HepG2 (cell line): ENCODE results near the gene CNTFR. TPM values are rescaled to one million over a fixed set of nuclear protein-coding genes. Genes with fewer than 3 reads are reported as not detected.

Experiments
- ATAC-seq: fragments of 200-7000 bp; cut with Tn5 transposase; 3 replicates; pipeline ENCODE4 v1.9.1; 2020; ENCODE audit warnings: mild to moderate bottlenecking, moderate library complexity
- BruUV-seq: library from RNA; stranded (reverse); fragments of 400-500 nt; replicated peaks from 2 replicates; lab custom pipeline; 2021; lab: Mats Ljungman, UMichigan
- CTCF ChIA-PET: fragments of 300-600 bp; formaldehyde crosslinking; extraction: SDS; loops from one replicate; lab custom pipeline; 2021; ENCODE audit warnings: low total read pairs, inconsistent platforms, low intra/inter-chr PET ratio; lab: Yijun Ruan, JAX
- POLR2A ChIA-PET: fragments of 350-600 bp; sonication (Branson Sonifier 250); formaldehyde crosslinking; loops from one replicate; lab custom pipeline; 2020; ENCODE audit warnings: antibody characterized with exemption, inconsistent platforms; lab: Yijun Ruan, JAX
- DNase-seq: peaks from one replicate; pipeline ENCODE4 v3.0.0-alpha.2; 2015; ENCODE audit warnings: low spot score
- FAIRE-seq: peaks from 3 replicates; lab custom pipeline; 2011; peaks lifted over from hg19 to GRCh38; lab: Jason Lieb, UNC
- H2AFZ ChIP-seq: one replicate; pipeline ENCODE4 v1.6.1; 2011; ENCODE audit warnings: low read length, inconsistent platforms
- H3K27ac ChIP-seq: fragments of 300-600 bp; 3 replicates; pipeline ENCODE4 v1.8.0; 2011; ENCODE audit warnings: mixed run types, mild to moderate bottlenecking, mixed read lengths, low read length, inconsistent platforms; ENCODE audit not compliant: insufficient read depth; ENCODE audit errors: extremely low read length
- H3K27me3 ChIP-seq, 2 experiments: fragments of 200-600 bp in 1 of 2; 2 replicates in 1 of 2; 3 replicates in 1 of 2; pipeline versions ENCODE4 v1.6.0 to v1.8.0; 2011; ENCODE audit warnings: low read length in 2 of 2, mild to moderate bottlenecking in 2 of 2, moderate library complexity in 2 of 2, inconsistent platforms in 1 of 2; ENCODE audit not compliant: insufficient read depth in 2 of 2, control insufficient read depth in 1 of 2
- H3K36me3 ChIP-seq, 2 experiments: fragments of 200-600 bp in 1 of 2; replicated peaks in 1 of 2; 2 replicates in 1 of 2; 3 replicates in 1 of 2; pipeline versions ENCODE4 v1.5.1 to v1.8.0; 2011; ENCODE audit warnings: low read length in 2 of 2, inconsistent platforms in 1 of 2; ENCODE audit not compliant: insufficient read depth in 2 of 2, control insufficient read depth in 1 of 2
- H3K4me1 ChIP-seq: 2 replicates; pipeline ENCODE4 v1.5.1; 2012; ENCODE audit warnings: low read length, inconsistent platforms; ENCODE audit not compliant: insufficient read depth
- H3K4me2 ChIP-seq: 2 replicates; pipeline ENCODE4 v1.6.0; 2011; ENCODE audit warnings: low read depth, low read length, inconsistent platforms
- H3K4me3 ChIP-seq, 3 experiments: fragments of 200-600 bp in 1 of 3; sonication (generic), shearing (Covaris generic) in 1 of 3; replicated peaks in 1 of 3; 2 replicates each; pipeline ENCODE4 v1.5.1; 2011 to 2016; ENCODE audit warnings: low read length in 3 of 3, inconsistent platforms in 2 of 3, low read depth in 2 of 3, mild to moderate bottlenecking in 2 of 3, control low read depth in 1 of 3, mixed read lengths in 1 of 3; ENCODE audit not compliant: insufficient read depth in 1 of 3
- H3K79me2 ChIP-seq: one replicate; pipeline ENCODE4 v1.6.1; 2011; ENCODE audit warnings: low read length, inconsistent platforms; ENCODE audit not compliant: insufficient read depth
- H3K9ac ChIP-seq: 2 replicates; pipeline ENCODE4 v1.6.0; 2011; ENCODE audit warnings: mild to moderate bottlenecking, low read depth, low read length, inconsistent platforms; ENCODE audit not compliant: insufficient read depth
- H3K9me3 ChIP-seq: 2 replicates; pipeline ENCODE4 v1.5.1; 2012; ENCODE audit warnings: mild to moderate bottlenecking, low read length
- H4K20me1 ChIP-seq: 2 replicates; pipeline ENCODE4 v1.6.0; 2011; ENCODE audit warnings: inconsistent platforms, mild to moderate bottlenecking, low read length, moderate library complexity; ENCODE audit not compliant: insufficient read depth
- AHR ChIP-seq: IDR thresholded peaks from 2 replicates; pipeline ENCODE4 v1.6.1; 2018; ENCODE audit warnings: missing genetic modification reagents, missing compliant biosample characterization
- BORCS8-MEF2B ChIP-seq: sonication (generic); formaldehyde crosslinking; IDR thresholded peaks from 2 replicates; pipeline ENCODE4 v1.8.0; 2022; ENCODE audit warnings: mild to moderate bottlenecking, missing genetic modification reagents
- CEBPG ChIP-seq: IDR thresholded peaks from 2 replicates; pipeline ENCODE4 v1.6.1; 2016
- FOXM1 ChIP-seq: sonication (generic); formaldehyde crosslinking; IDR thresholded peaks from 2 replicates; pipeline ENCODE4 v1.5.0; 2020; ENCODE audit warnings: missing genetic modification reagents
- JUNB ChIP-seq: sonication (generic); formaldehyde crosslinking; IDR thresholded peaks from 2 replicates; pipeline ENCODE4 v1.8.0; 2022; ENCODE audit warnings: missing genetic modification reagents, mild to moderate bottlenecking, borderline replicate concordance
- MLLT10 ChIP-seq: sonication (generic); formaldehyde crosslinking; IDR thresholded peaks from 2 replicates; pipeline ENCODE4 v1.4.0; 2020; ENCODE audit warnings: missing genetic modification reagents
- RBFOX2 ChIP-seq: fragments of 200-400 bp; formaldehyde crosslinking; IDR thresholded peaks from 2 replicates; pipeline ENCODE4 v1.6.1; 2017; ENCODE audit warnings: low read depth, mild to moderate bottlenecking, low read length
- RCOR2 ChIP-seq: IDR thresholded peaks from 2 replicates; pipeline ENCODE4 v1.6.1; 2016; ENCODE audit warnings: missing biosample characterization, missing genetic modification reagents
- ZC3H4 ChIP-seq: sonication (generic); formaldehyde crosslinking; IDR thresholded peaks from 2 replicates; pipeline ENCODE4 v1.4.0; 2020; ENCODE audit warnings: missing genetic modification reagents, borderline replicate concordance
- ZFP36L2 ChIP-seq: sonication (generic); formaldehyde crosslinking; IDR thresholded peaks from 2 replicates; pipeline ENCODE4 v1.4.0; 2020; ENCODE audit warnings: missing genetic modification reagents
- ZMAT3 ChIP-seq: sonication (generic); formaldehyde crosslinking; conservative IDR thresholded peaks from 2 replicates; pipeline ENCODE4 v1.7.0; 2021; ENCODE audit warnings: missing genetic modification reagents
- ZZZ3 ChIP-seq: sonication (generic); formaldehyde crosslinking; IDR thresholded peaks from 2 replicates; pipeline ENCODE4 v1.4.0; 2020; ENCODE audit warnings: missing genetic modification reagents, mild to moderate bottlenecking, borderline replicate concordance
- WGBS: methylation state at CpG from one replicate; pipeline ENCODE4 v1.1.6; 2017; ENCODE audit warnings: low lambda C conversion rate; 5-methylcytosine and 5-hydroxymethylcytosine counted together
- in situ Hi-C: cut with HindIII; loops from 2 replicates; pipeline ENCODE4 v1.10.0; 2017; ENCODE audit warnings: low pct_unique_long_range_greater_than_20kb; ENCODE audit not compliant: extremely low pct_ligation_motif_present
- intact Hi-C: fragments of 100-400 bp; cut with micrococcal nuclease; formaldehyde crosslinking; loops from one replicate; pipeline ENCODE4 v1.10.0; 2022; ENCODE audit not compliant: unreplicated experiment
- polyA plus RNA-seq, 8 experiments: library from polyadenylated mRNA; depleted of rRNA in 3 of 8; stranded (reverse) in 7 of 8; unstranded in 1 of 8; fragments of >200 nt; fragmentation: Illumina TruSeq in 4 of 8; extraction: Trizol in 4 of 8; gene quantifications; 2 replicates each; pipeline versions ENCODE4 v1.2.1 to v1.2.3, GENCODE V29; 2011 to 2016; ENCODE audit warnings: low read depth in 4 of 8, missing spikeins in 1 of 8, mixed read lengths in 1 of 8; ENCODE audit not compliant: insufficient read depth in 1 of 8
- total RNA-seq, 5 experiments: library from RNA; depleted of rRNA; stranded (reverse); fragments of >200 nt; fragmentation: Illumina TruSeq; extraction: Trizol; gene quantifications; 2 replicates each; pipeline ENCODE4 v1.2.3, GENCODE V29; 2016; ENCODE audit warnings: low read depth in 1 of 5

Gene CNTFR
- total and polyA plus RNA-seq, 2 of the 13 experiments (the other 11 are each of a cell fraction or from before 2014, with no cell fraction given) = not detected

- Histone ChIP-seq H3K4me2 (no peak overlapping the region), H3K27ac (no peak overlapping the region), H3K9me3 (no peaks in the 10 kb centered on the region), H3K4me1 (peaks cover 23% of the 10 kb centered on the region), H3K79me2 (no peaks in the 10 kb centered on the region), H3K9ac (no peak overlapping the region), H3K4me3 (no peak overlapping the region), H3K27me3 (peaks cover 0 to 29% of the 10 kb centered on the region in 2 experiments; a peak in 1 of 5 replicates), H4K20me1 (no peaks in the 10 kb centered on the region; the same call in 1 of the 2 replicates), H2AFZ (no peak overlapping the region), H3K36me3 (no peaks in the 10 kb centered on the region)
- FAIRE-seq (no peak), ATAC-seq (peak; percentile 33), DNase-seq (no peak)
- intact Hi-C loops = loop anchor here (5.0 to 10.0 kb wide), 3 partner anchors 44 to 168 kb away; no protein-coding TSS in a partner anchor
- in situ Hi-C loops = loop anchor here (5.0 kb wide), 1 partner anchor 71 kb away; no protein-coding TSS in a partner anchor
- no peak for TF ChIP-seq ZMAT3 (CRISPR knock-in tag)
- TF ChIP-seq AHR (CRISPR knock-in tag) = no peak
- no peak for TF ChIP-seq MLLT10
- TF ChIP-seq ZZZ3 (CRISPR knock-in tag) = no peak
- no peak for TF ChIP-seq RBFOX2
- no peak for TF ChIP-seq RCOR2 (CRISPR knock-in tag)
- no peak for TF ChIP-seq ZC3H4 (CRISPR knock-in tag)
- no peak for TF ChIP-seq ZFP36L2 (CRISPR knock-in tag)
- no peak for TF ChIP-seq CEBPG (CRISPR knock-in tag)
- TF ChIP-seq JUNB (CRISPR knock-in tag) = no peak
- no peak for TF ChIP-seq BORCS8-MEF2B (CRISPR knock-in tag)
- TF ChIP-seq FOXM1 (CRISPR knock-in tag) = no peak
- no TSS peak for BruUV-seq
- ChIA-PET CTCF (interaction anchor here (3.9 kb wide), 1 partner anchor 44 kb away, joined by 19 read pairs; no protein-coding TSS in a partner anchor), POLR2A (interaction anchor here (1.9 kb wide), 1 partner anchor 169 kb away, joined by 10 read pairs; no protein-coding TSS in a partner anchor)
- WGBS = 25% methylated on average over 6 of the region's 6 CpGs
Observed at GRCh38 chr9:34502891-34503290, 86.6 kb downstream of the CNTFR start.
